Gastrocnemius medialis (tissue), 4 donors: Measurements from ENCODE around the gene UGT1A10. TPM values are rescaled to one million over a fixed set of nuclear protein-coding genes. Genes with fewer than 3 reads are reported as not detected.

Experiments
- ATAC-seq, 2 donors: fragments of 150-250 bp; one replicate each; pipeline ENCODE4 v1.9.1; 2016
- DNase-seq, 2 donors: peaks; one replicate each; pipeline ENCODE4 v3.0.0-alpha.2; 2019
- H3K27ac ChIP-seq, 4 donors: fragments of 200-600 bp; sonication (generic); 1 replicate in 1 of 4; 2 replicates in 3 of 4; pipeline ENCODE4 v1.5.1; 2016 to 2018; ENCODE audit warnings: mild to moderate bottlenecking in 2 of 4, moderate library complexity in 1 of 4
- H3K27me3 ChIP-seq, 3 donors: fragments of 200-600 bp; sonication (generic) in 2 of 3; 1 replicate in 1 of 3; 2 replicates in 2 of 3; pipeline versions ENCODE4 v1.5.1 to v1.6.0; 2016 to 2019; ENCODE audit warnings: mild to moderate bottlenecking in 1 of 3, moderate library complexity in 1 of 3
- H3K36me3 ChIP-seq, 2 donors: fragments of 200-600 bp; sonication (generic) in 1 of 2; one replicate each; pipeline ENCODE4 v1.5.1; 2017 to 2018
- H3K4me1 ChIP-seq, 2 donors: fragments of 200-600 bp; sonication (generic) in 1 of 2; one replicate each; pipeline ENCODE4 v1.5.1; 2016 to 2017; ENCODE audit warnings: mild to moderate bottlenecking in 2 of 2
- H3K4me3 ChIP-seq, 4 donors: fragments of 200-600 bp; sonication (generic) in 3 of 4; 1 replicate in 1 of 4; 2 replicates in 3 of 4; pipeline ENCODE4 v1.5.1; 2016 to 2019; ENCODE audit warnings: mild to moderate bottlenecking in 2 of 4
- H3K9me3 ChIP-seq, 3 donors: fragments of 200-600 bp; sonication (generic) in 2 of 3; 1 replicate in 1 of 3; 2 replicates in 2 of 3; pipeline ENCODE4 v1.5.1; 2016 to 2019
- POLR2A ChIP-seq, 2 donors: fragments of 450-650 bp; IDR thresholded peaks; one replicate each; pipeline ENCODE4 v1.6.1; 2017; ENCODE audit warnings: antibody characterized with exemption in 2 of 2, mild to moderate bottlenecking in 2 of 2, moderate library complexity in 2 of 2
- in situ Hi-C, 4 donors: fragments of 200-750 bp; cut with MboI; loops; one replicate each; pipeline versions ENCODE4 v1.15.0 to v1.8.0; 2017; ENCODE audit warnings: low sequenced_read_pairs in 4 of 4
- intact Hi-C: fragments of 100-400 bp; cut with DNase I; formaldehyde crosslinking; loops from one replicate; pipeline ENCODE4 v1.15.1; 2023; ENCODE audit warnings: low total_unique reads
- total RNA-seq, 4 donors: library from RNA; depleted of rRNA; stranded (reverse); fragments of >200 nt; gene quantifications; one replicate each; pipeline versions ENCODE4 v1.1.0 to v1.2.3, GENCODE V29; 2016
- TF ChIP-seq, protein P1 (sequence below), 5 experiments: fragments of 450-650 bp in 3 of 5; fragments of 200-600 bp in 2 of 5; sonication (generic) in 2 of 5; IDR thresholded peaks in 4 of 5; conservative IDR thresholded peaks in 1 of 5; 1 replicate in 4 of 5; 2 replicates in 1 of 5; pipeline ENCODE4 v1.5.1; 2016 to 2019; ENCODE audit warnings: antibody characterized with exemption in 5 of 5, mild to moderate bottlenecking in 3 of 5, moderate library complexity in 3 of 5

Gene UGT1A10
- total RNA-seq, 4 donors from 2014 or later, result 0.12 TPM; not detected in 3

DNA sequence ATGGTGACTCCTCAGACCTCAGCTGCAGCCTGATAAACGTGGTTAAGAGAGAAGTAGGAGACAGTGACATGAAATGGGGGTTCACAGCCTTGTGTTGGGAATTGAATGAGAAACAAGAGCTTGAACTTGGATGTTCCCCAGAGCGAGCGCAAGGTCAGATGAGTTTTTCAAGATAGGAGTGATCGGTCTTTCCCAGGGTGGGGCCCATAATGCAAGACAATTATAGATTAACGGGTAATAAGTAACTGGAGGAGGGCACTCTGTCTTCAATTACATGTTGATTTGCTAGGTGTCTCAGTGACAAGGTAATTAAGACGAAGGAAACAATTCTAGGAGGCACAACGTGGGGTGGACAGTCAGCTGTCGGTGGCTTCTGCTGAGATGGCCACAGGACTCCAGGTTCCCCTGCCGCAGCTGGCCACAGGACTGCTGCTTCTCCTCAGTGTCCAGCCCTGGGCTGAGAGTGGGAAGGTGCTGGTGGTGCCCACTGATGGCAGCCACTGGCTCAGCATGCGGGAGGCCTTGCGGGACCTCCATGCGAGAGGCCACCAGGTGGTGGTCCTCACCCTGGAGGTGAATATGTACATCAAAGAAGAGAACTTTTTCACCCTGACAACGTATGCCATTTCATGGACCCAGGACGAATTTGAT, 76.5 kb downstream of the UGT1A10 start, which contains the start of gene UGT1A5:
TSS of gene UGT1A5 (plus strand) at position 297 of the 651 bp plus-strand sequence. CDS start at position 382, 85 bp downstream.
- Histone ChIP-seq H3K27me3 (no peaks in the 10 kb centered on the region), H3K4me3 (no peak within 1 kb of the TSS), H3K9me3 (no peaks in the 10 kb centered on the region), H3K4me1 (no peaks in the 10 kb centered on the region), H3K36me3 (no peaks in the 10 kb centered on the region), H3K27ac (no peak within 1 kb of the TSS)
- ATAC-seq, result no peak
- in situ Hi-C loops, result no loop called here
- intact Hi-C loops, result no loop called here
- TF ChIP-seq, protein P1, sequence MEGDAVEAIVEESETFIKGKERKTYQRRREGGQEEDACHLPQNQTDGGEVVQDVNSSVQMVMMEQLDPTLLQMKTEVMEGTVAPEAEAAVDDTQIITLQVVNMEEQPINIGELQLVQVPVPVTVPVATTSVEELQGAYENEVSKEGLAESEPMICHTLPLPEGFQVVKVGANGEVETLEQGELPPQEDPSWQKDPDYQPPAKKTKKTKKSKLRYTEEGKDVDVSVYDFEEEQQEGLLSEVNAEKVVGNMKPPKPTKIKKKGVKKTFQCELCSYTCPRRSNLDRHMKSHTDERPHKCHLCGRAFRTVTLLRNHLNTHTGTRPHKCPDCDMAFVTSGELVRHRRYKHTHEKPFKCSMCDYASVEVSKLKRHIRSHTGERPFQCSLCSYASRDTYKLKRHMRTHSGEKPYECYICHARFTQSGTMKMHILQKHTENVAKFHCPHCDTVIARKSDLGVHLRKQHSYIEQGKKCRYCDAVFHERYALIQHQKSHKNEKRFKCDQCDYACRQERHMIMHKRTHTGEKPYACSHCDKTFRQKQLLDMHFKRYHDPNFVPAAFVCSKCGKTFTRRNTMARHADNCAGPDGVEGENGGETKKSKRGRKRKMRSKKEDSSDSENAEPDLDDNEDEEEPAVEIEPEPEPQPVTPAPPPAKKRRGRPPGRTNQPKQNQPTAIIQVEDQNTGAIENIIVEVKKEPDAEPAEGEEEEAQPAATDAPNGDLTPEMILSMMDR (IDR thresholded peaks at IDR 0.05 in 4 of 5, conservative IDR thresholded peaks at IDR 0.05 in 1 of 5), result no peak
- TF ChIP-seq POLR2A (IDR thresholded peaks at IDR 0.05), result no peak
- DNase-seq, result no peak

DNA sequence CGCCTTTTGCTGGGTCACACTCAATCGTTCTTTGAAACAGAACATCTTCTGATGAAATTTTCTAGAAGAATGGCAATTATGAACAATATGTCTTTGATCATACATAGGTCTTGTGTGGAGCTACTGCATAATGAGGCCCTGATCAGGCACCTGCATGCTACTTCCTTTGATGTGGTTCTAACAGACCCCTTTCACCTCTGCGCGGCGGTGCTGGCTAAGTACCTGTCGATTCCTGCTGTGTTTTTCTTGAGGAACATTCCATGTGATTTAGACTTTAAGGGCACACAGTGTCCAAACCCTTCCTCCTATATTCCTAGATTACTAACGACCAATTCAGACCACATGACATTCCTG, 77.0 kb downstream of the UGT1A10 start:
- intact Hi-C loops, result no loop called here
- Histone ChIP-seq H3K4me1 (no peaks in the 10 kb centered on the region), H3K9me3 (no peaks in the 10 kb centered on the region), H3K27me3 (no peaks in the 10 kb centered on the region), H3K27ac (no peak overlapping the region), H3K4me3 (no peak overlapping the region), H3K36me3 (no peaks in the 10 kb centered on the region)
- no peak for DNase-seq
- no peak for ATAC-seq
- in situ Hi-C loops, result no loop called here
- no peak for TF ChIP-seq POLR2A (IDR thresholded peaks at IDR 0.05)
- TF ChIP-seq, protein P1 (IDR thresholded peaks at IDR 0.05 in 4 of 5, conservative IDR thresholded peaks at IDR 0.05 in 1 of 5), result no peak

DNA sequence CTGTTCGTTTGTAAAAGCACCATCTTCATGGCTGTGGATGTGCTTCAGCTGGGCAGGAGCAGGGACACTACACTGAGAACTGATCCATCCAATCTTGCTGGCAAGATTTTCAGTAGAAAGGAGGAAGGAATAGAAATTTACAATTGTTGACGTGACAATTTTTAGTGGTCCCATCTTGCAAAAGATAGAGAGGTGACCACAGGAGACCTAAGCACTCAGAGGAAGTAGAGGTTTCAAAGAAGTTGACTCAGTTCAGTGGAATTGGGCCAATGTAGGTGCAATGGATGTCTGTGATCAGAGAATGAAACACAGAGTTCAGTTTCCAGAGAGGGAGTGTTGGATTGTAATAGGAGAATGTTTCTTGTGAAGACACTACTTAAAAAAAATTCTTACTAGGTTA, 77.9 kb downstream of the UGT1A10 start:
- no peak overlapping the region for H3K4me3 ChIP-seq
- no peaks in the 10 kb centered on the region for H3K27me3 ChIP-seq
- no peaks in the 10 kb centered on the region for H3K4me1 ChIP-seq
- no peaks in the 10 kb centered on the region for H3K9me3 ChIP-seq
- H3K27ac ChIP-seq, result no peak overlapping the region
- TF ChIP-seq, protein P1 (IDR thresholded peaks at IDR 0.05 in 4 of 5, conservative IDR thresholded peaks at IDR 0.05 in 1 of 5), result no peak
- TF ChIP-seq POLR2A (IDR thresholded peaks at IDR 0.05), result no peak
- no peaks in the 10 kb centered on the region for H3K36me3 ChIP-seq
- DNase-seq (no peak), ATAC-seq (no peak)
- intact Hi-C loops, result no loop called here
- in situ Hi-C loops, result no loop called here

DNA sequence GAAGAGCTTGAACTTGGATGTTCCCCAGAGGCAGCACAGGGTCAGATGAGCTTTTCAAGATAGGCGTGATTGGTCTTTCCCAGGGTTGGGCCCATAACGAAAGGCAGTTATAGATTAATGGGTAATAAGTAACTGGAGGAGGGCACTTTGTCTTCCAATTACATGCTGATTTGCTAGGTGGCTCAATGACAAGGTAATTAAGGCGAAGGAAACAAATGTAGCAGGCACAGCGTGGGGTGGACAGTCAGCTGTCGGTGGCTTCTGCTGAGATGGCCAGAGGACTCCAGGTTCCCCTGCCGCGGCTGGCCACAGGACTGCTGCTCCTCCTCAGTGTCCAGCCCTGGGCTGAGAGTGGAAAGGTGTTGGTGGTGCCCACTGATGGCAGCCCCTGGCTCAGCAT, 82.3 kb downstream of the UGT1A10 start, which contains the start of gene UGT1A4:
TSS of gene UGT1A4 (plus strand) at position 185 of the 400 bp plus-strand sequence. CDS start at position 270, 85 bp downstream.
- Histone ChIP-seq H3K9me3 (no peaks in the 10 kb centered on the region), H3K4me3 (no peak within 1 kb of the TSS), H3K27me3 (no peaks in the 10 kb centered on the region), H3K27ac (no peak within 1 kb of the TSS), H3K36me3 (no peaks in the 10 kb centered on the region), H3K4me1 (no peaks in the 10 kb centered on the region)
- DNase-seq (no peak), ATAC-seq (no peak)
- in situ Hi-C loops (no loop called here), intact Hi-C loops (no loop called here)
- no peak for TF ChIP-seq POLR2A (IDR thresholded peaks at IDR 0.05)
- TF ChIP-seq, protein P1 (IDR thresholded peaks at IDR 0.05 in 4 of 5, conservative IDR thresholded peaks at IDR 0.05 in 1 of 5), result no peak
